Stimulated activated CD4-positive, alpha-beta T cell treated with anti-CD3 and anti-CD28 coated beads, TNF-alpha, amount 100 ng/mL, for 48 hours (primary cell): ENCODE measurements around the gene SUN3.

Source experiments
- DNase-seq, 3 donors: peaks; one replicate each; pipeline ENCODE4 v3.0.0-alpha.2; 2020; ENCODE audit warnings: low read depth in 3 of 3

Gene SUN3

GRCh38 chr7:48028938-48029337 is at the start of gene SUN3:
SUN3 (minus strand) TSS chr7:48029107; CDS start chr7:48028938, 169 bp downstream.
- no peak for DNase-seq

GRCh38 chr7:48078470-48078869 is 49.6 kb upstream of the SUN3 start:
- DNase-seq, result no peak

GRCh38 chr7:48077423-48077822 is 48.5 kb upstream of the SUN3 start:
- DNase-seq, result no peak

GRCh38 chr7:48074204-48074654 is 45.3 kb upstream of the SUN3 start:
- DNase-seq, result no peak

- no peak for DNase-seq
These were observed 38.6 kb upstream of the SUN3 start for GRCh38 chr7:48067475-48067874.

- no peak for DNase-seq
These were observed 35.1 kb upstream of the SUN3 start for GRCh38 chr7:48063985-48064384.

GRCh38 chr7:48059706-48060105 is 30.8 kb upstream of the SUN3 start:
- no peak for DNase-seq

GRCh38 chr7:48058990-48059389 is 30.1 kb upstream of the SUN3 start:
- DNase-seq, result no peak

- DNase-seq, result no peak
These were observed 24.8 kb upstream of the SUN3 start for GRCh38 chr7:48053736-48054135.

GRCh38 chr7:48052748-48053147 is 23.8 kb upstream of the SUN3 start:
- DNase-seq, result peak in 1 of 3 donors; percentile 21

- DNase-seq, result no peak
These were observed 20.9 kb upstream of the SUN3 start for GRCh38 chr7:48049850-48050249.

GRCh38 chr7:48048113-48048512 is 19.2 kb upstream of the SUN3 start:
- no peak for DNase-seq

GRCh38 chr7:48046458-48046857 is 17.6 kb upstream of the SUN3 start:
- DNase-seq, result no peak

GRCh38 chr7:48045195-48045765 is 16.4 kb upstream of the SUN3 start:
- no peak for DNase-seq

GRCh38 chr7:48042636-48043035 is 13.7 kb upstream of the SUN3 start:
- DNase-seq, result no peak

GRCh38 chr7:48042216-48042615 is 13.3 kb upstream of the SUN3 start:
- DNase-seq, result no peak

- DNase-seq, result no peak
These were observed 12.7 kb upstream of the SUN3 start for GRCh38 chr7:48041653-48041970.

- DNase-seq, result no peak
These were observed 12.2 kb upstream of the SUN3 start for GRCh38 chr7:48040944-48041652.

- no peak for DNase-seq
These were observed 10.1 kb upstream of the SUN3 start for GRCh38 chr7:48038815-48039506.

GRCh38 chr7:48035967-48036478 is 7.1 kb upstream of the SUN3 start:
- no peak for DNase-seq

- DNase-seq, result peak; percentile 72 to 81 (median 76)
These were observed 6.5 kb upstream of the SUN3 start, which contains the start of gene C7orf57 for GRCh38 chr7:48035301-48035966. C7orf57 (plus strand) TSS chr7:48035543; CDS start chr7:48036309, 766 bp downstream.

GRCh38 chr7:48033922-48034321 is 5.0 kb upstream of the SUN3 start:
- no peak for DNase-seq
